Chondrocyte (in vitro differentiated cells): ENCODE results near the gene BCCIP. TPM values are rescaled to one million over a fixed set of nuclear protein-coding genes. Genes with fewer than 3 reads are reported as not detected.

ENCODE experiments used
- DNase-seq: peaks from one replicate; pipeline ENCODE4 v3.0.0; 2021; ENCODE audit warnings: mixed read lengths, low spot score
- H3K27ac Mint-ChIP-seq: one replicate; pipeline ENCODE4 v1.8.0; 2021; ENCODE audit warnings: mild to moderate bottlenecking, moderate library complexity, mixed read lengths; ENCODE audit not compliant: unreplicated experiment
- H3K27me3 Mint-ChIP-seq: 2 replicates; pipeline ENCODE4 v1.8.0; 2021; ENCODE audit warnings: low read depth, mixed read lengths
- H3K36me3 Mint-ChIP-seq: 2 replicates; pipeline ENCODE4 v1.8.0; 2021; ENCODE audit warnings: low read depth, mixed read lengths
- H3K4me1 Mint-ChIP-seq: 2 replicates; pipeline ENCODE4 v1.8.0; 2021; ENCODE audit warnings: low read depth, mild to moderate bottlenecking, mixed read lengths
- H3K4me3 Mint-ChIP-seq: one replicate; pipeline ENCODE4 v1.8.0; 2021; ENCODE audit warnings: mild to moderate bottlenecking, moderate library complexity, mixed read lengths; ENCODE audit not compliant: unreplicated experiment
- H3K9me3 Mint-ChIP-seq: 2 replicates; pipeline ENCODE4 v1.8.0; 2021; ENCODE audit warnings: low read depth, mixed read lengths
- CTCF ChIP-seq: fragments of 200-600 bp; sonication (generic); IDR thresholded peaks from 2 replicates; pipeline ENCODE4 v1.5.0; 2021; ENCODE audit warnings: antibody characterized with exemption, mild to moderate bottlenecking, moderate library complexity
- total RNA-seq: library from RNA; stranded (reverse); gene quantifications from 3 replicates; pipeline ENCODE4 v1.2.1, GENCODE V29; 2021

BCCIP gene
- total RNA-seq, 1 donor from 2014 or later, result 25.9 TPM

- Mint-ChIP-seq H3K4me1 (no peaks in the 10 kb centered on the region), H3K27me3 (no peaks in the 10 kb centered on the region), H3K4me3 (no peak overlapping the region), H3K36me3 (peaks cover 30% of the 10 kb centered on the region), H3K27ac (no peak overlapping the region), H3K9me3 (no peaks in the 10 kb centered on the region)
- no peak for TF ChIP-seq CTCF
- no peak for DNase-seq
These were observed 30.7 kb upstream of the BCCIP start for GRCh38 chr10:125792342-125793300.

GRCh38 chr10:125795128-125795527 is 28.2 kb upstream of the BCCIP start:
- no peak overlapping the region for H3K27ac Mint-ChIP-seq
- no peaks in the 10 kb centered on the region for H3K4me1 Mint-ChIP-seq
- H3K36me3 Mint-ChIP-seq, result peaks cover 27% of the 10 kb centered on the region
- no peak overlapping the region for H3K4me3 Mint-ChIP-seq
- no peaks in the 10 kb centered on the region for H3K9me3 Mint-ChIP-seq
- no peak for DNase-seq
- no peaks in the 10 kb centered on the region for H3K27me3 Mint-ChIP-seq
- TF ChIP-seq CTCF, result no peak

- Mint-ChIP-seq H3K27me3 (no peaks in the 10 kb centered on the region), H3K4me1 (no peaks in the 10 kb centered on the region), H3K36me3 (peaks cover 26% of the 10 kb centered on the region), H3K9me3 (no peaks in the 10 kb centered on the region), H3K27ac (no peak overlapping the region), H3K4me3 (no peak overlapping the region)
- no peak for TF ChIP-seq CTCF
- DNase-seq, result no peak
These were observed 27.6 kb upstream of the BCCIP start for GRCh38 chr10:125795637-125796190.

GRCh38 chr10:125797424-125797823 is 25.9 kb upstream of the BCCIP start:
- Mint-ChIP-seq H3K27me3 (no peaks in the 10 kb centered on the region), H3K27ac (no peak overlapping the region), H3K4me3 (no peak overlapping the region), H3K9me3 (no peaks in the 10 kb centered on the region), H3K4me1 (no peaks in the 10 kb centered on the region), H3K36me3 (peaks cover 20% of the 10 kb centered on the region)
- no peak for DNase-seq
- TF ChIP-seq CTCF, result no peak

- H3K36me3 Mint-ChIP-seq, result peaks cover 17% of the 10 kb centered on the region
- H3K27ac Mint-ChIP-seq, result no peak overlapping the region
- H3K4me1 Mint-ChIP-seq, result no peaks in the 10 kb centered on the region
- DNase-seq, result no peak
- H3K27me3 Mint-ChIP-seq, result no peaks in the 10 kb centered on the region
- no peak overlapping the region for H3K4me3 Mint-ChIP-seq
- no peak for TF ChIP-seq CTCF
- H3K9me3 Mint-ChIP-seq, result no peaks in the 10 kb centered on the region
These were observed 25.2 kb upstream of the BCCIP start for GRCh38 chr10:125797994-125798662.
